ENCODE data around the gene TTC33.

Gene TTC33

GRCh38 chr5:40682154-40683017 lies 73.4 kb downstream of the TTC33 start:
- H3K4me3 ChIP-seq (ENCODE audit: insufficient read depth, low read length, poor library complexity, severe bottlenecking): no peak overlapping the region
- H4K20me1 ChIP-seq (ENCODE audit: low read depth, low read length): no peaks in the 10 kb centered on the region
- H3K27ac ChIP-seq (ENCODE audit: low read depth, low read length): no peak overlapping the region
- peak overlapping the region; percentile 63; the same call in 1 of the 2 replicates for H3K9ac ChIP-seq (ENCODE audit: low read length)
- H3K9me2 ChIP-seq (replicated peaks; ENCODE audit: insufficient read depth, low read length): no peaks in the 10 kb centered on the region
- no peaks in the 10 kb centered on the region for H3K27me3 ChIP-seq (ENCODE audit: low read length)
- no peaks in the 10 kb centered on the region for H3K79me2 ChIP-seq (ENCODE audit: insufficient read depth, low read length)
- TF ChIP-seq EZH2phosphoT487 (conservative IDR thresholded peaks at IDR 0.05; ENCODE audit: low read length) (no peak), CTCF (IDR thresholded peaks at IDR 0.05; ENCODE audit: insufficient read depth, low read length, poor library complexity, severe bottlenecking) (no peak)
- H3K9me3 ChIP-seq (ENCODE audit: insufficient read depth, low read length): no peaks in the 10 kb centered on the region
- peak overlapping the region; percentile 30 for H2AFZ ChIP-seq (ENCODE audit: low read depth, low read length, severe bottlenecking)
- no peaks in the 10 kb centered on the region for H3K36me3 ChIP-seq (ENCODE audit: low read length)
- H3K4me2 ChIP-seq (ENCODE audit: low read depth, low read length, poor library complexity, severe bottlenecking): peak overlapping the region; percentile 73
- peaks cover 10% of the 10 kb centered on the region for H3F3A ChIP-seq (ENCODE audit: insufficient read depth)

GRCh38 chr5:40681363-40682153 lies 74.2 kb downstream of the TTC33 start:
- Histone ChIP-seq H3F3A (ENCODE audit: insufficient read depth) (peaks cover 10% of the 10 kb centered on the region), H3K27ac (ENCODE audit: low read depth, low read length) (no peak overlapping the region), H3K9me2 (replicated peaks; ENCODE audit: insufficient read depth, low read length) (no peaks in the 10 kb centered on the region), H3K9ac (ENCODE audit: low read length) (peak overlapping the region; percentile 63; the same call in 1 of the 2 replicates), H2AFZ (ENCODE audit: low read depth, low read length, severe bottlenecking) (peak overlapping the region; percentile 30), H3K4me2 (ENCODE audit: low read depth, low read length, poor library complexity, severe bottlenecking) (peak overlapping the region; percentile 73), H3K27me3 (ENCODE audit: low read length) (no peaks in the 10 kb centered on the region), H4K20me1 (ENCODE audit: low read depth, low read length) (no peaks in the 10 kb centered on the region), H3K36me3 (ENCODE audit: low read length) (no peaks in the 10 kb centered on the region), H3K9me3 (ENCODE audit: insufficient read depth, low read length) (no peaks in the 10 kb centered on the region), H3K79me2 (ENCODE audit: insufficient read depth, low read length) (no peaks in the 10 kb centered on the region), H3K4me3 (ENCODE audit: insufficient read depth, low read length, poor library complexity, severe bottlenecking) (peak overlapping the region; percentile 76)
- TF ChIP-seq CTCF (IDR thresholded peaks at IDR 0.05; ENCODE audit: insufficient read depth, low read length, poor library complexity, severe bottlenecking): no peak
- TF ChIP-seq EZH2phosphoT487 (conservative IDR thresholded peaks at IDR 0.05; ENCODE audit: low read length): no peak

GRCh38 chr5:40680741-40681362 lies 74.9 kb downstream of the TTC33 start:
- TF ChIP-seq EZH2phosphoT487 (conservative IDR thresholded peaks at IDR 0.05; ENCODE audit: low read length) (no peak), CTCF (IDR thresholded peaks at IDR 0.05; ENCODE audit: insufficient read depth, low read length, poor library complexity, severe bottlenecking) (no peak)
- peak overlapping the region; percentile 73 for H3K4me2 ChIP-seq (ENCODE audit: low read depth, low read length, poor library complexity, severe bottlenecking)
- no peaks in the 10 kb centered on the region for H3K79me2 ChIP-seq (ENCODE audit: insufficient read depth, low read length)
- no peaks in the 10 kb centered on the region for H3K27me3 ChIP-seq (ENCODE audit: low read length)
- H3K36me3 ChIP-seq (ENCODE audit: low read length): no peaks in the 10 kb centered on the region
- H3K9ac ChIP-seq (ENCODE audit: low read length): peak overlapping the region; percentile 63
- H3F3A ChIP-seq (ENCODE audit: insufficient read depth): peaks cover 10% of the 10 kb centered on the region
- no peaks in the 10 kb centered on the region for H3K9me3 ChIP-seq (ENCODE audit: insufficient read depth, low read length)
- H2AFZ ChIP-seq (ENCODE audit: low read depth, low read length, severe bottlenecking): peak overlapping the region; percentile 30
- no peaks in the 10 kb centered on the region for H4K20me1 ChIP-seq (ENCODE audit: low read depth, low read length)
- H3K27ac ChIP-seq (ENCODE audit: low read depth, low read length): no peak overlapping the region
- H3K9me2 ChIP-seq (replicated peaks; ENCODE audit: insufficient read depth, low read length): no peaks in the 10 kb centered on the region
- peak overlapping the region; percentile 76 for H3K4me3 ChIP-seq (ENCODE audit: insufficient read depth, low read length, poor library complexity, severe bottlenecking)

All from SU-DHL-6 (cell line).